HCEC 1CT (cell line): ENCODE results near the gene JARID2.
A peak's percentile ranks its signal among the peaks of the same experiment; 100 is the strongest.

ENCODE experiments used
- DNase-seq: peaks from one replicate; pipeline ENCODE4 v3.0.0-alpha.2; 2017

JARID2 gene

DNA sequence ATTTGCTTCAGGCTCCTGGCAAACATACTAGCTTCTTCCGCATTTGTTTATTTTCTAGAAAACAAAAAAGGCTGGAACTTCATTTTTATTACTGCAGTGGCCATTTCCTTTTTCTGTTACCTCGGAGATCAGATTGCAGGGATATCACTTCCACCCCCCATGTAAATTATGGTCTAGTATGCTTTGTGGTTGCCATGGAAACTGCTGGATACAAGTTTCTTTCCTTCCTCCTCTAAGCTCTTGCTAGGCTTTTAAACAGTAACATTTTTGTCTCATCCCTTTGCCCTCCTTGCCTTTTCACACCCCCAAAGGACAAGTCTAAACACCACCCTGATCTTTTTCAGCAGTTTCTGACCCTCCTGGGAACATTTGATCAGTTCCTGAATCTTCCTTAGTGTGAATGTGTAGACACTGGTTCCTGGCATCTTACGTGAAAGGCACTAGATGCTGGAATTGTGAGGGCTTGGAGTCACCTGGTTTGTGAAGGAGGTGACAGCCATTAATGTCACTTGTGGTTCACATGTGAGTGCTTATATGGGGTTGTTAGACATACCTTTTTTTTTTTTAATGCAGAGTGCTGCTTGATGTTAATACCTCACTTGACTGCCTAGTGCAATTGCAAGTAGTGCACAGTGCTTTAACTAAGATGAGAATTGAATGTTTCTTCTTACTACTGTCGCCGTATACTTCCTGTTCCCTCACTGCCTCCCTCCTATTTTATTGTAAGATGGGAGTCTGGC is 181.6 kb downstream of the JARID2 start:
- DNase-seq = no peak

DNA sequence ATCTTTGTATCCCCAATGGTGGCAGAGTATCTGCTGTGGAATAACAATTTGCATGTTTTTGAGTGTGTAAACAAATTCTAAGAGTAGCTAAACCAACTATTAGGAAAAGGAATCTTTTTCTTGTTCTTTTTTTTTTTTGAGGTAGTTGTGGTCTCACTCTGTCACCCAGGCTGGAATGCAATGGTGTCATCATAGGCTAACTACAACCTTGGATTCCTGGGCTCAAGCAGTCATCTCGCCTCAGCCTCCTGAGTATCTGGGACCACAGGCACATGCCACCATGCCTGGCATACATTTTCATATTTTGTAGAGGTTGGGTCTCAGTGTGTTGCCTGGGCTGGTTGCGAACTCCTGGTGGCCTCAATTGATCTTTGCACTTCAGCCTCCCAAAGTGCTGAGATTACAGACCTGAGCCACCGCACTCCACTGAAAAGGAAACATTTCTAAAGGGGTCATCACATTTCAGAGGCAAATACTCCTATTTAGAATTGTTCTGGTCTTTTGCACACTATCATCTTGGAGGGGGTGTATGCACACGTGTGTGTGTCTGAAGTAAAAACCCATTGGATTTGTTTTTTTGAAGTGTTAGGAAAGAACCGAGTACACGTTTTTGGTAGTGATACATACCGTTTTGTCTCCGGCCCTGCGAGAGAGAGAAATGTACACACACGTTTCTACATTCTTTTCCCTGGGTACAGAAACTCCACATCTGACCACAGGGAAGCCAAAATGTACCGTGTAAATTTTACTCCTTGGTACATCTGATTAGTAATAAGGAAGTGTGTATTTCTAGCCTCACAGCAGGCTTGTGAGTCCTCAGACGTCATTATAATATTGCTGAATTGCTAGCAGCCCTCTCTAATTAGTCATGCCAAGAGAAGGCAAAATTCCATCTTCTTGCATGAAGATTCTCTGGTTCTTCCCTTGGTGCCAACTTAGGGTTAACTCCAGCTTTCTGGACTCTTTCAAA is 183.6 kb downstream of the JARID2 start:
- DNase-seq = peak; percentile 86

DNA sequence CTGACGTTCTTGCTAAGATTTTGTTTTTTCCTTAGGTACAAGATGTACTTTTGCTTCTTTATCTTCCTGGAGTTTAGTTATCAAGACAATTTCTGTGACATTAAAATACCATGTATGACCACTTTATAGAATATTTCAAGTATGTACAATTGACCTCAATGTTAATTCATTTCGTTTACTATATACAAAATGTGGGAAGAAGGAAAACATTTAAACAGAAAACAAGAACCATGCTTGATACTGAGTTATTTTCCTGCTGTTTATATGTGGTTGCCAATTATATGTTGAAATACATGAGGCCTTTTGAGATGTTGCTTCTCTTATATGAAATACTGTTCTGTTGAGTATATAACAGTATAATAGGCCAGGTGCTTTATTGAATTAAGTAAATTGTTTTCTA is 184.3 kb downstream of the JARID2 start:
- peak; percentile 51 for DNase-seq

DNA sequence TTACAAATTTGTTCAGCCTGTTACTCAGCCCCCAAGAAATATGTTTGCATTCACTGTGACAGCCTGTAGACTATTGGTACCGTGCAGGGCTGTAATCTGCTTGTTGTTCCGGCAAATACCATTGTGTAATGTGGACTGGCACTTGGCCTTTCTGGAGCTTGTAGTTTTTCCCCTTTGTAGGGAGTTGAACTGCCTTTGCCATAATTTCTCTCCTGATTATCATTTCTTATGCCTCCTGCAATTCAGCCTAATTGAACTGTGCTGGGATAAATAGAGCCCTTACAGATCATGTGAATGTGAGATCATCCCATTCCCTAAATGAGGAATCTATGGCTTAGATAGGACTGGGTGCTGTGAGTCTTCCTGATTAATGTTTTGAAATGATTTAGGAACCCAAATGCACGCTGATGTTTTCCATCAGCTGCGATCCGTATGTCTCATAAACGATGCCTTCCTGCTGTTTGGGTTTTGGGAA is 185.1 kb downstream of the JARID2 start:
- DNase-seq = no peak

DNA sequence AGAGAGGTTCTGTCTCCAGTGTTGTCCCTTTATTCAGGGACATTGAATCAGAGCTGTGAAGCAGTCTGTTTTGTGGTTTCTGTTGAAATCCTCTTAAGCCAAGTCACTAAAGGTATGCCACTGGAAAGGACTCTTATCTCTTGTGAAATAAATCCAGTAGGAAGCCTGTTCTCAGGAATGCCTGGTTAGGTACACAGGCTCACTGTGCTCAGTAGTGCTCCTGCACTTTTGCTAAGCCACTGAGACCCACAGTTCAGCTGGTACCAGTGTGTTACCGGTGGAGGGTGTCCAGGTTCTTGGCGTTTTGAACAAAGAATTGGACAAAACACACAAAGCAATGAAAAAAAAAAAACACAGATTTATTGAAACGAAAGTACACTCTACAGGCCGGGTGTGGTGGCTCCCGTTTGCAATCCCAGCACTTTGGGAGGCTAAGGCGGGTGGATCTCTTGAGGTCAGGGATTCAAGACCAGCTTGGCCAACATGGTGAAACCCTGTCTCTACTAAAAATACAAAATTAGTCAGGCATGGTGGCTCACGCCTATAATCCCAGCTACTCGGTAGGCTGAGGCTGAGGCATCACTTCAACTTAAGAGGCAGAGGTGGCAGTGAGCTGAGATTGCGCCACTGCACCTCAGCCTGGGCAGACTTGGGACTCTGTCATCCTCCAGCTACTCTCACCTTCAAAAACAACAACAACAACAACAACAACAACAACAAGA is 186.1 kb downstream of the JARID2 start:
- DNase-seq = no peak

DNA sequence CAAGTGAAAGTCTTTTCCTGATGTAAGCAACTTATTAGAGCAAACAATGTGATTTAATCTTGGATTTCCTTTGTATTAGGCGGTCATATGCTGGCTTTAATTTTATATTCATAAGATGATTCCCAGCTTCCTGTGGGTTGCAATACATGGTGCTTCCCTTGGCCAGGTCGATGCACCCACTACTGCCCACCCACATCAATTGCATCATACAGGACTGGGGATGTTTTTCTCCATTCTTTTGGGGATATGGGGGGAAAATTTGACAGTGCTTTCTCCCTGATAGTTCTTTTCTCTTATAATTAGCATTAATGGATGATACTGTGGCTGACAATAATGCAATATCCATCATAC is 187.6 kb downstream of the JARID2 start:
- no peak for DNase-seq

DNA sequence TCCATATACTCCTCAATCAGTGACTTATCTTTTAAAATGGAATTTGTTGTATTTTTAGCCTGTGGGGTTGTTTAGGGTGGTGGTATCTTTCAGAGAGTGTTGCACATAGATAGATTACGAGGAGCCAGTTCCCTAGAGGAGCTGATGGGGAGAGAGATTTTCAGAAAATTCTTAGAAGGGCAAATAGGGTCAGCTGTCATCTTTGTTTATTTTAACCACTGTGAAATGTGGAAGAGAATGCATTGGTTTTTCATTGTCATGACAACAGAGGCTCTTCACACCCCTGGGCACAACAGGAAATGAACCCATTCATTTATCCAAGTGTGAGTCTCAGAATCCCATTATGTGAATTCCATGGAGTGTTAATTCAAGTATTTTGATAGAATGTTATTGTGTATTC is 188.4 kb downstream of the JARID2 start:
- DNase-seq = no peak

DNA sequence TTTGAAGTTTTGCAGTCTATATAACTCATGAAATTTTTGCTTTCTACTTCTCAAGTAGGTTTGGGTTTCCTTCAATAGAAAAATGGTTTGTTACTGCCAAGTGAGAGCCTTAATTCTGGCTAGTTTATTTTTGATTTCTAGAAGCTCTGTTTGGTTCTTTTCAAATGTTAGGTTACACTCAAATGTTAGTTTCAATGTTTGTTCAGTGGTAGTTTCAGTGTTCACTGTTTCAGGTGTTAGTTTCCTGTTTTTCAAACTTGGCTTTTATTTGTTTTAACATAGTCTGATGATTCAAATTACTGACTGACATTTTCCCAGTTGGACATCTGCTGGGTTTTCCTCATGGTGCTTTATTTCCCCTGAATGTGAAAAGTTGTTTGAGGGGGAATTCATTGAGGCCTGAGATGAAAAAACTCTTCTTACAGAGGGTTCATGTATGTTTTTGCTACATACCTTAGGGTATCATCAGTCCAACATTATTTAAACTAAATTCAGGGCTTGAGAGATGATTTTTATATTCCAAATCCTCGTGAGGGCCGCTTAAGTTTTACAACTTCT is 189.0 kb downstream of the JARID2 start:
- DNase-seq = no peak

DNA sequence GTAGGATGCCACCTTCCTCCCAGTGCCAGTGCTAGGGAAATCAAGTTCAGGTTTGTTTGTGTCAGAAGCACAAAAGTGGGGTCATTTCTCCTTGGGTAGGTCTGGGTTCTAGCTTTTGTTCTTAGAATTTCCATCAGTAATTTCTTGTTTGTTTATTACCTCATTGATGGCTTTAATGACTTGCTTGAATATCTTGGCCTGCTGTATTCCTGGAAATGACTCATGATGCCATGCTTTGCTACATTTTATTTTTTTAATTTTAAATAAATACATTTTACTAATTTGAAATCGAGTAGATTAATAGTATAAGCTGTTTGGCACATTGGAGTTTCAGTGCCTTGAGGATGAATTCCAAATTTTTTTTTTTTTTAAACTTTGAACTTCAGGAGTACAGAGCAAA is 189.6 kb downstream of the JARID2 start:
- DNase-seq = no peak

DNA sequence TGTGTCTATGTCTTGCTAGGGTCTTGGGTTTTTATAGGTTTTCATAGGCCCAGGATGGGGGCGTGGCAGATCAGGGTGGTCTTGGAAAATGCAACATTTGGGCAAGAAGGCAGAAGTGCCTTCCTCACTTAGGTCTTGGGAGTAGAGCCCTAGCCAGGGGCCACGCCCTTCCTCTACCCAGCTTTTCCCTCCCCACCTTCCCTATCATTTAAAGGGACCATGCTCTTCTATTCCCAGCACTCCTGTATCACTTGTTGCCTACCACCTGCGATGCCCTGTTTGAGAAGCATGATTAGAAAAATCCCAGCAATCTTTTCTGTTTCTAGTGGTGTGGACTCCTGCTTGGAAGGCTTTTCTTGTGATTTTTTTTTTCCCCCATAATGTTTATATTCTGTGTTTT is 190.6 kb downstream of the JARID2 start:
- DNase-seq = no peak

DNA sequence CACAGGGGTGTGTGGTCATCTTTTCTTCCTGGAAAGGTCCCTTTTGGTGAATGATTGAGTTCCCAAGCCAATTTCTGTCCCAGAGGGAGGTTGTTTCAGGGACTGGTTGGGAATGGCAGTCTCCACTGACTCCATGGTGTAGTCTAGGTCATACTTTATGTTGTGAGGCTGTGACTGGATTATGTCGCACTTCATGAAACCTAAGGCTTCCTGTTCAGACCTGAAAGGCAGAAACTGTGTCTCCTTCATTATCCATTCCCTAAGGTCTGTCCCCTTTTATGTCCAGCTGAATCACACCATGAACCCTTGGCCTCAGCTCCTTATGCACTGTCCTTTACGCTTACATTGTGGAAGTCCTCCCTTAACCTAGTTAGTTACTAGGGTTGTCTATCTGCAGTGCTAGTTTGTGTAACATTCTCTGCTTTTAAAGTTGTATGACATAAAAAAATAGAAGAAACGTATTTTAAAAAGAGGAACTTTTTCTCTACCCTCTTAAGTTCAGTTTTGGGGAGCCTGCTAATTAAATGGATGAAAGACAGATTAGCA is 191.3 kb downstream of the JARID2 start:
- DNase-seq = no peak

DNA sequence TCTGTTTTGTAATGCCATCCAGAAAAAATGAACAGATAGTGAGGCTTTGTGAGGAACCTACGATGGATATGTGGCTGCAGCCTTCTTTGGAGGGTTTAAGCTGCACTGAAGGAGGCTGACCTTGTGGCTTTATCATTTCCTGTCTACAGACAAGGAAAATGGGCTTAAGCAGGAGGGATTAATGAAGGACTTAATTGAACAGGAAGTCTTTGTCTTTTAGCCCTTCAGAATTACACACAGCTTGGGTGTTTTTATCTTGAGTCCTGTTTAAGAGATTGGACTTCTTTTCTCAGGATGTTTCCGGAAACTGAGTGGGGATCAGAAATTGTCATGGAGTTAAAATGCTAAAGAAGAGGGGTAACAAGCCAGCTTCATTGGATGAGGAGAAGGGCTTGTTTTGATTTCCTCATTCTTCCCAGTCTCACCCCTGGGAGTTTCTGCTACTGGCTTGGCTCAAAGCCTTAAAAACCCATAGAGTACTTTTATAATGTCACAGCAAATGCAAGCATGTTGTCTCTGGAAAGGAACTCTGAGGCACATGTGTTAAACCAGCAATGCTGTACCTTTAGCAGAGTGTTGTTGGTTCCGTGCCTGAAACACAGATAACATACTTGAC is 193.6 kb downstream of the JARID2 start:
- no peak for DNase-seq

DNA sequence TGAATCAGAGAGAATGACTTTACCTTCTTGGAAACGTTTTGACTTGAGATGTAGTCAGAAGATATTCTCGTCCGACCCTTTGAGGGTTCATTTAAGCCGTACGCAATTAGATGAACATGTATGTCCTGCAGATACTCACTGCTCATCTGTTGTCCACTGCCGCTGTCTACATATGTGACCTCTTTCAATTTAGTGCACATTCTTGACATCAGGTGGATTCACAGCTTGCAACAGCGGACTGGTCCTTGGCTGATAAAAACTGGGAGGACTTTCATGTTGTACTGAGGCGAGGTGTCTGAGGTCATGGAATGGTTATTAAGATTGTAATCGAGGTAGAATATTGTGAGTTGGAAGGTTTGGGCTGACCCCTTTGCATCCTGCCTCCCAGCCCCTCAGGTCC is 194.2 kb downstream of the JARID2 start:
- DNase-seq = no peak

DNA sequence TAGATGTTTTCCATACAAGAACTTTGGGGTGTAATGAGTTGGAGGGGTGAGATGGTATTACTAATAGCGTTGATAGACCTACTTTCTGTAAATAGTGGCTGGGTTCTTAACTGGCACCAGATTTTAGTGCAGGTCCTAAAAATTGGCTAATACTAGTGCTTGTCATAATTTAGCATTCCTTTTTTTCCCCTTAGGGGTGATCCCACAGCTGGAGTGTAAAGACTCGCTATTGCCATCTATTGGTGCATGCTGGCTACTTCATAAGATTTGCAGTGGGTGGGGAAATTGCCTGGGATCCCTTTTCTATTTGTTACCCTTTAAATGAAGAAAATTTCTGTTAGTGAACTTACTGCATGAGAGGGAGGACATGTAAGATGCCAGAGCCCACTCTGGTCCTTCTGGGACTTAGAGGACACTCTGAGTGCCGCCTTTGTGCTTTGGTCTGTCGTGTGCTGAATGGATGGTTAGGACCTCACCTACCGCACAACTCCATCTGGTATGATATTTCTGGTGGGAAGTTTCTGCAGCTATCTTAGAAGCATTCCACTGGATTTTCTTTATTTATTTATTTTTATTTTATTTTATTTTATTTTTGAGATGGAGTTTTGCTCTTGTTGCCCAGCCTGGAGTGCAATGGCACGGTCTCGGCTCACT is 195.5 kb downstream of the JARID2 start:
- peak; percentile 73 for DNase-seq

DNA sequence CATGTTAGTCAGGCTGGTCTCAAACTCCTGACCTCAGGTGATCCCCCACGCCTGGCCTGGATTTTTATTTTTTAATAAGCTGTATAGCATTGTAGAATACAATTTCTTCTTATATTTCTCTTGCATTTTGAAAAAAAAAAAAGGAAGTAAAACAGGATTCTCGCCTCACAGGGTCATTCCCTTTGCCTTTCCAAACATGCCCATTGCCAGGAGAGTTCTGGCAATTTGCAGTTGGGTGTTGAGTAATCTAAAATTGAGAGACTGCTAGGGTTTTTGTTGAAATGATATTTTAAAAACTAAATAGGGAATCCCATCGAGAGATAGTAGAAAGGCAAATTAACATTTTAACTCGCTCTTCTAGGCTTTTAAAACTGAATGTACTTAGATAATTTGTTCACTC is 196.1 kb downstream of the JARID2 start:
- DNase-seq = no peak

DNA sequence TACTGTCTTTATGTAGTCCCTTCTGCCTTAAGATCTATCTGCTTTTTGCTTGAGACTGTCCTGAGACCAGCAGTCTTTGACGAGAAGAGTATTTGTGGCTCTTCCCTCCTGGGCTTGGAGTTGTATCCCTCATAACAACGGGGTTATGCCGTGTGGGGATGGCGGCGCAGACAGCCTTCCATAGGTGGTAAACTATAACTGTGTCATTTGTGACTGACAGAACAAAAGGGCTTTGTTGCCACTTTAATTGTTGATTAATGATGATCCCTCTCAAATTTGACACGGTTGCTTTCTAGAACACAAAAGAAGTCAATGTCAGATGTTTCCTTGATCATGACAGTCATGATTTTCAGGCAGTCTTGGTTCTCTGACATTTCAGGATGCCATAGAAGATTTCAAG is 196.6 kb downstream of the JARID2 start:
- DNase-seq = no peak

DNA sequence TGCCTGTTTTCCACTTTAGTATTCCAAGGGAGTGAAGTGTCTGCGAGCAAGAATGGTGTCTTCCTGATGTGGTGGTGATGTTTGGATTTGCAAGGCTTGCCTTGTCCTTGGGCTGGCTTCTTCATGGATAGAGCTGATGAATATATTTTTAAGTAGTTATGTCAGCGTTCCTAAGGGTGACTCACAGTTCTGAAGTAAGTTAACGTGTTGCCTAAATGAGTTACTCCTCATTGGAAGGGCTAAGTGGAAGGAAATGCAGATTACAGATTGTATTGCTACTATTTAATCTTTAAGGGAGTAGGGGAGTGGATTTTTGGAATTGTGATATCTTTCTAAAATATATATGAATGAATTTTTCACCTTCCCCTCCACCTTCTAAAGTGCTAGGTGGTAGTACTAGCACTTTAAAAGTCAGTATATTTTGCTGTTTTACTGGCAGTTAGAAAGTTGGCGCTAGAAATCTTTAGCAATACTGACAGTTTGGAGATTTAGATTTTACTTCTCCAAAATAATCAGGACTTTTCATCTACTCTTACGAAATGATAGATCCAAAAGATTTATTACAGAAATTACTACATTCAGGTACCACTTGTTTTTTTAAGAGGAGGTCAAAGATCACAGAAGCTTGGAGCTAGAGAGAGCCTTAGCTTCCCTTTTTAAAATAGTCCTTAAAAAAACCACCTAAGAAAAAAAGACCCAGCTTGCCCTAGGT is 197.4 kb downstream of the JARID2 start:
- DNase-seq = peak; percentile 94

DNA sequence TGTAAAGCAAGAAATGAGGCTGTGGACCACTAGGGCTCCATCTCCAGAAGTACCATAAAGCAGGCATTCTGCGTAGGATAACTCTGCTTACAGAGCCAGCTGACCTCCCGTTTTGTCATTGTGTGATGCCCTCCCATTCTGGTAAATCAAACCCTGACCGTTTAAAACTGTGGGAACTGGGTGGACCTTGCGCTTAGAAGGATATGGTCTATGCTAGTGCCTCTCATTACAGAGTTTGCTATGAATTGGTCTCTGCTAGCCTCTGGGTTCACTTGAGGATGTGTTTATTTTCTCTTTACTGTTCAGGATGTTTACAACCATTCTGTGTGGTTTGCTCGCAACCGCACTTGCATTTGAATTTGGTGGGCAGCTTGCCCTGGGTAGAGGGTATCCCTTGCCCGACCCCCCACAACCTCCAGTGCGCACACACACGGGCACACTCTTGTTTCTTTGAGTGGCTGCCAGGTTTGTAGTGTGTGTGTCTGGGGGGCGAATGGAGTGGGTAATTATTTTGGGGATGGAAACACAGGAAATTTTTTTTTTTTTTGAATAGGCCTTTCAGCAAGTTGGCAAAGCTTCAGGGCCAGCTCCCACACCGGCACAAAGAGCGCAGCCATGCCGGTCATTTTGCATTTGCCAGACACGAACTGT is 198.3 kb downstream of the JARID2 start:
- no peak for DNase-seq

DNA sequence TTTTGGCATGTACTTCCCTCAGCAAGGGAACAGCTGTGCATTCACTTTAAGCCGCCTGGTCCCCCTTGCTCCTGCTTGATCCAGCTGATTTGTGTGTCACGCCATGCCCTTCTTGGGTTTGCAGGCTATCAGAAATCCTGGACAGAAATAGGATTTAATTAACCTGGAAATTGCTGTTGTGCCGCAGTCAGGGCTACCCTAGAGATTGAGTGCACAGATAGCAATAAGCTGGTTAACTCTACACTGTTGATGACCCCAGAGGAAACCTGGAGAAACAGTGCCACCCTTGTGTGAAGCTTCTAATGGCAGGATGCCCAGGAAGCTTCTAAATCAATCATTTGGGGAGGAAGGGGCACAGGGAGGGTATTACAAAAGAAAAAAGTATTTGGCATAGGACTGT is 199.0 kb downstream of the JARID2 start:
- DNase-seq = no peak

DNA sequence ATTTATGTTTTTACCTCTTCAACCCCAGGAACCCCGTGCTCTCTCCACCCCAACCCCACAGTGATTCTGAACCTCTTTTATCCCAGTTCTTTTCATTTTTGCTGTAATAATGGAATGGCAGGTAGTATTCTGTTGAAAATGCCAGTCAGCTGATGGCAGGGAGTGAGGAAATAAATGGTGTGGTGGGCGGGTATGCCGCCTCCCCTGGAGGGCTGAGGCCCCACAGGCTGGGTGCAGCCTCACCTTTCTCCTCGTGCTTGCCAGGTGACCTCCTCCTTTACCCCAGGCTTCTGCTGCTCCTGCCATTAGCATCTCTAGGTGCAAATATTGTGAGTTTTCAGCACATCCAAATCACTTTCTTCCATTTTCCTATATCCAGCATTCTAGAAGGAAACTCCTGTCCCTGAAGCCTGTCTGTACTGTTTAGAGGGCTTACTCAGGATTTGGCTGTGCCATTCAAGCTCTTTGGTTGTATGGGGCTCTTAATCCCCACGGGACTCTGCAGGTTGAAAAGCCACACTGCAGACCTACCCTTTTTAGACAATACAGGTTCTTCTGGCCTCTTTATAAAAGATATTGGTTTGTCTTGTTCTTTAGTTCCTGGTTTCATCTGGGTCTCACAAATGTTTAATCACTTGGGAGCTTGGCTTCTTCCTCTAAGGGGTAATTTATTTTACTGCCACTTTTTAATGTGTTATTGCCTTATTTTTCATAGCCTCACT is 201.8 kb downstream of the JARID2 start:
- DNase-seq = no peak
